DMS53 (cell line): Measurements from ENCODE around the gene MRPL38.
"Not testable (repeated sequence)": the region's sequence is repeated elsewhere in the genome, so short reads cannot be mapped to it uniquely, and the experiment has no call there.

Experiments
- DNase-seq: peaks from one replicate; lab custom pipeline; 2025; lab: John Stamatoyannopoulos, UW

Gene MRPL38

DNA sequence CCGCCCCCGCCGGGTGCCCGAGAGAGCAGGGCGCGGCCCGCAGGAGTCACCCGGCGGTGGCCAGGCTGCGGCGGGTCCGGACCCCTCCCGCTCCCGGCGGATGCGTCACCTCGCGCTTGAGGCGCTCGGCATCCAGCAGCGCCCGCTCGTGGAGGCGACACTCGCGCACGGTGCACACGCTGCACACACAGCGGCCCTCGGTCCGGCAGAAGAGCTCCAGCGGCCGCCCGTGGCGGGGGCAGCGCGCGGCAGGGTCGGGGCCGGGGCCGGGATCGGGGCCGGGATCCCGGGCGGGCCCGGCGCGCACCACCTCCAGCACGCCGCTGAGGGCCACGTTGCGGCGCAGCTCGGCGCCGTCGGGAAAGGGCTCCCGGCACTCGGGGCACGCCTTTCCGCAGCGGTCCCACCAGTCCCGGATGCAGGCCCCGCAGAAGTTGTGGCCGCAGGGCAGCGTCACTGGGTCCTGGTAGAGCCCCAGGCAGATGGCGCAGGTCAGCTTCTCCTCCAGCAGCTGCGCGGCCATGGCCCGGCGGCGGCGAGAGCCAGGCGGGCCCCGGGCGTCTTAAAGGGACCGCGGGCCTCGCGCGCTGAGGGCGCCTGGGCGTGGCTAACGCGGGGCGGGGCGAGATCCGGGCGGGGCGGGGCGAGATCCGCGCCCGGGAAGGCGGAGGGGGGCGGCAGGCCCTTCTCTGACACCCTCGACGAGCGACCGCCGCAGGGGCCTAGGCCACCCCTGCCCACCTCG, 8.1 kb downstream of the MRPL38 start, which contains the start of gene TRIM65:
Gene TRIM65, minus strand, starts transcription at position 537 of the 745 bp plus-strand sequence. Its CDS starts 14 bp downstream, at position 523.
- peak; percentile 91 for DNase-seq

DNA sequence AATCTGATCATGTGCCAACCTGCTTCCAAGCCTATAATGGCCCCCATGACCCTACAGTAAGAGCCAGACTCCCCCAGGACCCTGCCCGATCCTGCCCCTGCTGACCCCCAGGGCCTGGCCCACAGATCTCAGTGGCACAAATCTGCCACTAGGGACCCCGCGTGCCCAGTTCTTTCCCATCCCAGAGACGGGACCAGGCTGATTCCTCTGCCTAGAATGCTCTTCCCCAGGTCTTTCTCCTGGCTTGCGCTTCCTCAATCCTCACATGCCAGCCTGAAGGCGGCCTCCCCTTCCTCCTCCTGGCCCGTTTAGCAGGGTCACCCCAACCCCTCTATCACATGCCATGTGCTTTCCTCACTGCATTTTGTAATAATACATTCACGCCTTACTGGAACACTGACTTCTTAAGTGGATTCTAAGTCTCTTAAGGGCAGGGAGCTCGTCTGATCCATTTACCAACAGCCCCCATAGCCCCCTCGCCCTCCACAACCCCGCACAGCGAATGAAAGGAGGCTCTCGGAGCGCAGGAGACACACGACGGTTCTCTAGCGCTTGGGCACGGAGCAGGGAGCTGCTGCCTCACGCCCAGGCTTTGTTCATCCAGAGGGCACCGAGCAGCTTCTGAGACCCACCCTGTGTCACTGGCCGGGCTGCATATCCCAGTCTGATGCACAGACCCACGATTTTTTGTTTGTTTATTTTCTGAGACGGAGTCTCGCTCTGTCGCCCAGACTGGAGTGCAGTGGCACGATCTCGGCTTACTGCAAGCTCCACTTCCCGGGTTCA, 9.1 kb downstream of the MRPL38 start:
- peak; percentile 27 for DNase-seq

DNA sequence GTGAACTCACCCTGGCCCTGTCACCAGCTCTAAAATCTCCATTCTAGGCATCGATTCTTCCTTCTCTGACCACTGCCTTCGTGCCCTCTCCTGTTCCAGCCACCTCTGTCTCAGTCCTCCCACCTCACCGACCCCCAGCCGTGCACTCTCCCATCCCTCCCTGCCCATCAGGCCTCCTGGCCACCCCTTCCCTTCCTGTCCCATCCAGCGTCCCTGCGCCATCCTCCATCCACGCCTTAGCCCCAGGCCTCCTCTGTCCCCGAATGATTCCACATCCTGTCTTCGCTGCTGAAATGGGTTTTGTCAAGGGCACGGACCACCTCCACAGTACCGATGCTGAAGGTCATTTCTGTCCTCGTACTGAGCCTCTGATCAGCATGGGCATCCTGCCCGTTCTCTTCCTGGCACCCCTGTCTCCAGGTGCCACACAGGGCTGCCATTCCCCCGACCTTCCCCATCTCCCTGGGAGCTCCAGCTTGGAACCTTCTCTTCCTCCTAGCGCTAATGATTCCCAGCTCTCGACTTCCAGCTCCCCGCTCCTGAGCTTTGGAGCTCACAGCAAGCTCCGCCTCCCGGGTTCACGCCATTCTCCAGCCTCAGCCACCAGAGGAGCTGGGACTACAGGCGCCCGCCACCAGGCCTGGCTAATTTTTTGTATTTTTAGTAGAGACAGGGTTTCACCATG, 10.5 kb downstream of the MRPL38 start:
- no peak for DNase-seq

DNA sequence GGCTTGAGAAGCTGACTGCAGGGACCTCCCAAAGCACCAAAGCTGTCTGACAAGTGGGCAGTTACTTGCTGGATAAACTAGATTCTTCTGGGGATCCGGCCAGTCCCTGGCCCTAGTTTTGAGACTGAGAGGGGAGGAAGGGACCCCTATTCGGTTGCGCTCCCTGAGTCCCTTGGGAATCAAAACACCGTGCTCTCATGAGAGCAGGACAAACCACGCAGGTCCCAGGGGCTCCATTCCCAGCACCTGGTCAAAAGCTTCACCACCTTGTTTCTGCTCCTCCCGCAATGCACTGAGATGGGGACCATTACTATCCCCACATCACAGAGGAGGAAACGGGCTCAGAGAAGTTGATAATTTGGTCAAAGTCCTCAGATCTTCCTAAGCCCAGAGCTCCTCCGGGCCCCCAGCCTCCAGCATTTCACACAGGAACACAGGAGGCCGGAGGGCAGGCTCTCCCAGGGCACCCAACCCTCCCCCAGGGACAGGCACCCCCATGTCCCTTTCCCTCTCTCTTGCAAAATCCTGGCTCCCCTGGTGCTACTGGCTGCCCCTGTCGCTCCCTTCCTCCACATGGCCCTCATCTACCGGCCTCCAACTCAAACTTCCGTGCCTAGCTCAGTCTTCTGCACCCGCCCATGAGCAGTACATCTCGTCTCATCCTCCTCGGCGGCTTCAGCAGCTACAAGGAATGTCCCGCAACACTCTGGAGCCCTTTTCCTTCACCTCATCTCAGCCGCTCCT, 11.2 kb downstream of the MRPL38 start:
- DNase-seq = no peak

DNA sequence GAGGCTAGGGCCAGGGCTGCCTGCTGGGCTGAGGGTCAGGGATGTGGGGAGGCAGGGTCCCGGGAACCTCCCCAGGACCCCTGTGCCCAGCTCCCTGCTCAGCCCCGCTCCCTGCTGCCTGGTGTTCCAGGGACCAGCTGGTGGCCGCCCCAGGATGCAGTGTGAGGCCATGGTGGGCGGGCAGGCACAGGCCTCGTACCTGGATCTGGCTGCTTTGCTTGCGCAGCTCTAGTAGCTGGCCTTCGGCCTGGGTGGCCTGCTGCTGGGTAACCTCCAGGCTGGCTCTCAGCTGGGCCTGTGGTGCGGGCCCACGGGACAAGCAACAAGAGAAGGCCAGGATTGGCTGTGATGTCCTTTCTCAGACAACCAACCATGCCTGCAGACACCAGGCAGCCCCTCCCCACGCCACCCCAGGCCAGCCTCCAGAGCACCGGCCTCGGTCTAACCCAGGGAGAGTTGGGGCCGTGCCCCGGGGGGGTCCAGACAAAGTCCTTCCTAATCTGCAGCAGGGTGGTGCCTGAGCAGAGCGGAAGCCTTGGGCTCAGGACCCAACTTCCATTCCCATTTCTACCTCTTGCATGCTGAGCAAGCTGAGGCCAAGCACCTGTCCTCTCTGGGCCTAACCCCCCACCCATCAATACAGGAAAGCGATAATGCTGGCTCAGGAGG, 12.0 kb downstream of the MRPL38 start:
- no peak for DNase-seq

DNA sequence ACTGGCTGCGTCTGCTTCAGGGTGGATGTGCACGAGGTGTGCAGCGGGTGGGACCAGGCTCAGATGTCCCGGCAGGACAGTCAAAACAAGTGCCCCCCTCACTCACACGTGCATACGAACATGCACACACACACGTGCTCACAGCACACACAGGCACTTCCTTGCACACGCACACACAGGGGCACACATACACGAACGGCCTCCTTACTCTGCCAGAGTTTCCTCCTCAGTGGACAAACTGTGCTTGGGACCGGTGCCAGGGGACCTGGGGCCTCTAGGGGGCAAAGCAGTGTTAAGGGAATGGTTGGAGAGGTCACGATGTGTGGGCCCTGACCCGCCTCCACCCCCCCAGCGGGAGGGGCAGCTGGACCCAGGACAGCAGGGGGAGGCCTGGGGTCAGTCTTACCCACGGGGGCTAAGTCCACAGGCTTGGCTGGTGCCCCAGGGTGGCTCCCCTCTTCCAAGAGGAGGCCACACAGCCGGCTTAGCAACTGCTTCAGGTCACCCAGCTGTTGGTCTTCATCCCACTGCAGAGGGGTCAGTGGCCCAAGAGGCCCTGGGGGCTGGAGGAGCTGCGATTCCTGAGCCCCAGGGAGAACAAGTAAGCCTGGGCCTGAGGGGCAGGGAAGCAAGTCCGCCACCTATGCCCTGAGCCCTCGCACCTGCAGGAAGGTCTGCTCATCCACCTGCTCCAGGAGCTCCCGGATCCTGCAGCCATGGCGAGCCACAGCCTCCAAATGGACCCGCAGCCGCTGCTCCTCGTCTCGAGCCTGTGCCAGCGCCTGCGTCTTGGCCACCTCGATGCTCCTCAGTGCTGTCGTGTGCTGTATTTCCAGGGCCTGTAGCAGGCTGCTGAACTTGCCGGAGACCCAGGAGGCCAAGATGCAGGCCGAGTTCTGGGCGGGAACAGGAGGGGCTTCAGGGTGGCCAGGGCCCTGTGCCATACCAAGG, 12.8 kb downstream of the MRPL38 start:
- no peak for DNase-seq

DNA sequence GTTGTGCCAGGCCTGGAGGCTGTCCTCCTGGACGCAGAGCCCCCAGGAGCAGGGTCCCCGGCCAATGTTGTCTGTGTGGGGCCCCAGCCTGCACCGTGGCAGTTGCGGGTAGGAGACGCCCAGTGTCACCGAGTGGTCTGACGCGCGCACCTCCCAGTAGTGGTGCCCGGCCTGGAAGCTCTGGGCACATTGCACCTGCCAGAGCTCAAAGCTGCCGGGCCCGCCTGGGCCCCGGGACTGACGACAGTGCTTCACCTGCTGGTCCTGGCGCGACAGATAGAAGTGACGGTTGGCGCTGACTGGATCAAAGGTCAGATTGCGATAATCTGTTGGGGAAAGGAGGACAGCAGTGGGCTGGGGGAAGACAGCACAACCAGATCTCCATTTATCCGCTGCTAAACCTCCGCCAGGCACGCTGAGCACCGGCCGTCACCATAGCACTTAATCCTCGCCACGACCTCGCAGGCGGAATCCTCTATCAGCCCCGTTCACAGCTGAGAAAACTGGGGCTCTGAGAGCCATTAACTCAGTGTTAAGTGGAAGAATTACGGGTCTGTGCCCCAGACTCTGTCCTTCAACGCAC, 13.6 kb downstream of the MRPL38 start:
- DNase-seq = no peak

DNA sequence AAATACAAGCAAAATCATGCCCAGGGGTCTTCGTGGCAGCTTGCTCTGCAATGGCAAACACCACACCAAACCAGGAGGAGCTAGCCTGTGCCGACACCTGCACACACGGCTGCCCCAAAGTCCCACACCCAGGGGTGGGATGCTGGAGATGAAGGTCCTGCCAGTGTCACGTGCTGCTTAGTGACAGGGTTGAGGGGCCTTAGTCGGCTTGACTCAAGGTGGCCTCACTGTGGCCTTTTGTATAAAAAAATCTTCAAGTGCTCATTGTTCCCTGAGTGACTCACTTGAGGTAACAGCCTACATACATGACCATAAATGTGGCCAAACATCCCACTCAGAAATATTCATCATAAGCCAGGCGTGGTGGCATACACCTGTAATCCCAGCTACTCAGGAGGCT, 15.2 kb downstream of the MRPL38 start:
- DNase-seq = peak; percentile 54

DNA sequence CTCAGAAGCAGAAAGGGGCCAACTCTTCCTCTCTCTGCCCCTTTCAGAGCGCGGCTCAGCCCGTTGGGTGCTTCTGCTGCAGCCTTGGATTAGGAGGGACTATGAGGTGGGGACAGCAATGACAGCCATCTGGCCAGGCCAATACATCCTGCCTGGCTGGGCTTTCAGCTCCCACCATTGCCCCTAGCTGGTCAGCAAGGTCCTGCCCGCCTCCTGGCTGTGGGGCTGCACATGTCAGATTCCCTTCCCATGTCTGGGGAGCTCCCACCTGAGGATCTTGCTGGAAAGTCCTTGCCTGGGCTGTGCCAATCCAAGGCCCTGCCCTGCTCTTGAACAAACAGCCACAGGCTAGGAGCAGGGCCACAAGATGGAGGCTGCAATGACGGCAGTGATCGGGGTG, 16.2 kb downstream of the MRPL38 start:
- no peak for DNase-seq

DNA sequence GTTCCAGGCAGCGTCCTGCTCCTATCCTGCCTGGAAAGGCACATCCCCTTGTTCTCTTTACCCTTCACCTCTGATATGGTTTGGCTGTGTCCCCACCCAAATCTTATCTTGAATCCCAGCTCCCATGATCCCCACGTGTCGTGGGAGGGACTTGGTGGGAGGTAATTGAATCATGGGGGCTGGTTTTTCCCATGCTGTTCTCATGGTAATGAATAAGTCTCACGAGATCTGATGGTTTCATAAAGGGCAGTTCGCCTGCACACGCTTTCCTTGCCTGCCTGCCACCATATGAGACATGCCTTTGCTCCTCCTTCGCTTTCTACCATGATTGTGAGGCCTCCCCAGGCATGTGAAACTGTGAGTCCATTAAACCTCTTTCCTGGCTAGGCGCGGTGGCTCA, 18.8 kb downstream of the MRPL38 start:
- not testable (repeated sequence) for DNase-seq

DNA sequence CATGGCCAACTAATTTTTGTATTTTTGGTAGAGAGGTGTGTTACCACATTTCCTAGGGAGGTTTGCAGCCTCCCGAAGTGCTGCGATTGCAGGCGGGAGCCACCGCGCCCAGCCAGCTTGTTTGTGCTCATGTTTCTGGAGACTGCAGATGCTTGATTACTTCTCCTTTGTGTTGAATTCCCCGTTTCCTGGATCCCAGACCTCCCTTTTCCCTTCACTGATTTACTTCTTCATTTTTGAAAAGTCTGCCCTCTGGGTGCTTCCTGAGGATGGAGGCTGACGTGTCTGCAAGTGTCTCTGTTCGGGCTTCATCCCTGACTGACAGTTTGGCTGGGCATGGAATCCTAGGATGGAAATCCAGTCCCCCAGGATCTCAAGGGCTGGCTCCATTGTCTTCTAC, 19.3 kb downstream of the MRPL38 start:
- no peak for DNase-seq

DNA sequence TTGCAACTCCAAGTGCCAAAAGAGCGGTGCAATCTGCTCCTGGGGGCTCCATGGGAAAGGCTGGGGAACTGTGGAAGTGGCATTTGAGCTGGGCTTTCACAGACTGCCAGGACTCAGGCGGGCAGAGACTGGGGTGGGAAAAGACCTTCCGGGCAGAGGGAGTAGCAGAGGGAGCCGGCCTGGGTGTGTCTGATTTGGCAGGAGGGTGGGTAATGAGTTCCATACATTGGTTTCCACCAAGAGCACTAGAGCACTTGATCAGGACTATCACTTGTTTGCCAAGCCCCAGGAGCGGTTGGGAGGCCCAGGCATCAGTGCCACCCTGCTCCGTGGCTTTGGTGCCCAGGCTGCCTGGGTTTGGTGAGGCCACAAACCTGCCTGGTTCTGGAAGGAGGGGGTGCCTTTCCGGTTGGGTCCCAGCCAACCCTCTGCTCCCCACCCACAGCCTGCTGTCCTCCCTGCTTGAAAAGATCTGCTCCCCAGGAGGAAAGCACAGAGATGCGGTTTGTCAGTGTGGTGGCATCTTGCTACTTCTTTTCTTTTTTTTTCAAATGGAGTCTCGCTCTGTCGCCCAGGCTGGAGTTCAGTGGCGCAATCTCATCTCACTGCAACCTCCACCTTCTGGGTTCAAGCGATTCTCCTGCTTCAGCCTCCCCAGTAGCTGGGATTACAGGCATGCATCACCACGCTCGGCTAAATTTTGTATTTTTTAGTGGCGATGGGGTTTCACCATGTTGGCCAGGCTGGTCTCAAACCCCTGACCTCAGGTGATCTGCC, 22.8 kb downstream of the MRPL38 start:
- DNase-seq = no peak

DNA sequence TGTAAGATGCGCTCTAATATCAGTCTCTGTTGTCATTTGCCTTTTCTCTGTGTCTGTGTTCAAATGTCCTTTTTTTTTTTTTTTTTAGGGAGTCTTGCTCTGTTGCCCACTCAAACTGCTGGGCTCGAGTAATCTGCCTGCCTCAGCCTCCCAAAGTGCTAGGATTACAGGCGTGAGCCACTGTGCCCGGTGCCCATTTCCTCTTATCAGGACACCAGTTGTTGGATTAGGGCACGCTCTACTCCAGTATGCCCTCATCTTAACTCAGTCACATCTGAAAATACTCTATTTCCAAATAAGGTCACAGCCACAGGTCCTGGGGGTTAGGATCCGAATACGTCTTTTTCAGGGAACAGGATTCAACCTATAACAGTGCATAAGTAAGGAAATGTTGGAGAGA, 24.4 kb downstream of the MRPL38 start:
- no peak for DNase-seq

DNA sequence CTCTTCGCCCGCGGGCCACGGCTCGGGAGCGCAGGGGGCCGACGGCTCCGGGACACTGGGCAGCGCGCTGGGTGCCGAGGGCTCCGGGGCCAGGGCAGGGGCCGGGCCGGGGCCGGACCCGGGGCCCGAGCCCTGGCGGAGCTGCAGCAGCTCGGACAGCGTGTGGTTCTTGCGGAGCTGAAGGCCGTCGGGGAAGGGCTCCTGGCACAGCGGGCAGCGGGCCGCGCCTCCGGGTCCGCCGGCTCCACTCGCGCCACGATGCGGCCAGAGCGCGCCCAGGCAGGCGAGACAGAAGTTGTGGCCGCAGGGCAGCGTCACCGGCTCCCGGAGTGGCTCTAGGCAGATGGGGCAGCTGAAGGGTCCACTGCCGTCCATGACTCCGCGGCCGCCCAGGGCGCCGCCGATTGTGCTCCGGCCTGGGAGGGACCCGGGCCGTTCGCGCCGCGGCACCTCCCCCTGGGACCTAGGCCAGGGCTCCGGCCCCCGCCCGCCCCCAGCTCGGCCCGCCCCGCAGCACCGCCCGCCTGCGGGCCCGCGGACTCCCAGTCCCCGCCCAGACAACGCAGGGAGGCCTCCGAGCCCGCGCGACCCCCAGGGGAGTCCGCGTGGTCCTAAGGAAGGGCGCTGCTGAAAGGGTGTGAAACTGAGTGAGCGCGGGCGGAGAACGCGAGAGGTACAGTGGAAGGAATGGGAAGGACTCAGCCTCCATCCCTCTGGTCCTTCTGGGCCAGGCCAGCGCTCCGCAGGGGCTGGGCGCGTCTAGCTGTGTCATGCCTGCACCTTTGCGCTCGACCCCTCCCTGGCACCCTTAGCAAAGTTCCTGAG, 26.3 kb downstream of the MRPL38 start, which contains the start of gene TRIM47:
Gene TRIM47, minus strand, starts transcription at position 408 of the 825 bp plus-strand sequence. Its CDS starts 33 bp downstream, at position 375.
- DNase-seq = peak; percentile 83

DNA sequence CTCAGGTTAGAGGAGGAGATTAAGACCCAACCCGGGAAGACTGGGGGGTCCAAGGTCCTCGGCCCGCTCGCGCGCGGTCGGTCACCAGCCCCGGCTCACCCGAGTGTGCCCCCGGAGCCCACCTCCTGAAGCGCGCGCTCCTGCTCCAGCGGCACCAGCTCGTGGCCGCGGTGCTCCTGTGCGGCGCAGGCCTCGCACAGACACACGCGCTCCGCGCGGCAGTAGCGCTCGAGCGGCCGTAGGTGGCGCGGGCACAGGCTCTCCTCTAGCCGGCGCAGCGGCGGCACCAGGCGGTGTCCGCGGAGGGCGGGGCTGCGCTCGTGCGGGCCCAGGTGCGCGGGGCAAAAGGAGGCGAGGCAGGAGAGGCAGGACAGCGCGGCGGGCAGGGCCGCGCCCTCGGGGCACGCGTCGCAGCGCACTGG, 26.9 kb downstream of the MRPL38 start:
- DNase-seq = peak; percentile 95

DNA sequence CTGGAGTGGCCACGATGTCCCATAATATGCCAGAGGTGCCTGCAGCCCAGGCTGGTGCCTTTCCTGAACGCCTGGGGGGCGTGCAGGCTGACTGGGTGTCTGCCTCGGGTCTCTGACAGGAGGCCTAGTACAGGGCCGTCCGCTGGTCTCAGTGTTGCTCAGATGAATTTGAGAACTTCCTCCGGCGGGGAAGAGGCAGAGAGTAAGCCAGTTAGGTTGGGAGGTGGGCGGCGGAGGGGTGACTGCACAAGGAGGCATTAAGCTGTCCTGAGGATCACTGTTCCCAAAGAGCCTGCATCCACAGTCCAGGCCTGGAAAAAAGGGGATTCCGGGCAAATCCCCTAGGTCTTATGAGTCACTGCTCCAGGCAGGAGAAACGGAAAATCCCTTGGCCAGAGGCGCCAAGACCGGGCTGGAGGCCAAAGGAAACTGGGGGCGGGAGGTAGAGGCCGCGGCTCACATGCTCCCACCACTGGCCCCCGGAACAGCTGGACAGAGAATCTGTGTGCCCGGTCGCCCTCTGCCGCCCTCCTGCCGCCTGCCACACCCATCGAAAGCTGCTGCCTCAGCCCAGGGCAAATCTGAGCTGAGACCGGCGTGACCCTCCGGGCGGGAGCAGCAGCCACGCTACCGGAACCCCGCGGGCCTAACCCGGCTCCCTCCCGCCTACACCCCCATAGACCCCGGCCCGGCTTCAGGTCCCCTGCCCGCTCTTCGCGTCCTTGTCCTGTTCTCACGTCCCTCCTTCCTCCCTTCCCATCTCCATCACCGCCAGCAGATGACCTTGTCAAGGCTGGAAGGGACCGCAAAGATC, 27.5 kb downstream of the MRPL38 start:
- peak; percentile 77 for DNase-seq
